HCT116 (cell line): ENCODE results near the gene ITPK1. TPM values are rescaled to one million over a fixed set of nuclear protein-coding genes. Genes with fewer than 3 reads are reported as not detected.

Source experiments
- ATAC-seq: fragments of 200-7000 bp; cut with Tn5 transposase; 2 replicates; pipeline ENCODE4 v1.9.1; 2020; ENCODE audit warnings: mild to moderate bottlenecking, moderate library complexity
- BruUV-seq: library from RNA; stranded (reverse); fragments of 400-500 nt; replicated peaks from 2 replicates; lab custom pipeline; 2021; lab: Mats Ljungman, UMichigan
- CTCF ChIA-PET: fragments of 300-600 bp; sonication (Branson Sonifier 250); formaldehyde crosslinking; loops from one replicate; lab custom pipeline; 2021; ENCODE audit warnings: antibody characterized with exemption; lab: Charles Lee
- POLR2A ChIA-PET: fragments of 300-600, 350-600 bp; sonication (Branson Sonifier 250); formaldehyde crosslinking; loops from one replicate; lab custom pipeline; 2021; ENCODE audit warnings: antibody characterized with exemption; lab: Charles Lee
- RAD21 ChIA-PET, 2 experiments: fragments of 300-600 bp; sonication (Branson Sonifier 250); formaldehyde crosslinking; loops; one replicate each; lab custom pipeline; 2023; ENCODE audit warnings: low total read pairs in 2 of 2; ENCODE audit not compliant: uncharacterized antibody in 2 of 2, unreplicated experiment in 2 of 2, low non-redundant PET in 1 of 2; lab: Charles Lee
- DNase-seq: peaks from one replicate; pipeline ENCODE4 v3.0.0-alpha.2; 2010; ENCODE audit warnings: low read depth, low spot score
- H2AFZ ChIP-seq: fragments of 200-600 bp; shearing (Covaris generic), sonication (generic); 2 replicates; pipeline ENCODE4 v1.6.1; 2017; ENCODE audit warnings: low read depth, mixed run types, mixed read lengths, antibody characterized with exemption, low read length; ENCODE audit not compliant: poor library complexity, severe bottlenecking
- H3K27ac ChIP-seq: 2 replicates; pipeline ENCODE4 v1.5.1; 2012; ENCODE audit warnings: low read depth, low read length
- H3K27me3 ChIP-seq: fragments of 200-600 bp; sonication (generic); 2 replicates; pipeline ENCODE4 v1.6.1; 2016; ENCODE audit warnings: mixed run types, low read length, mixed read lengths; ENCODE audit not compliant: insufficient read depth
- H3K36me3 ChIP-seq, 2 experiments: fragments of 200-500 bp in 1 of 2; fragments of 200-600 bp in 1 of 2; sonication (Bioruptor generic) in 1 of 2; sonication (generic) in 1 of 2; 2 replicates each; pipeline versions ENCODE4 v1.5.1 to v1.6.1; 2014 to 2016; ENCODE audit warnings: low read length in 2 of 2, inconsistent platforms in 1 of 2, mixed read lengths in 1 of 2, mixed run types in 1 of 2; ENCODE audit not compliant: insufficient read depth in 2 of 2, control insufficient read depth in 1 of 2
- H3K4me1 ChIP-seq, 2 experiments: fragments of 200-600 bp in 1 of 2; sonication (generic) in 1 of 2; 2 replicates each; pipeline versions ENCODE4 v1.5.1 to v1.6.1; 2012 to 2017; ENCODE audit warnings: low read length in 2 of 2, inconsistent platforms in 1 of 2, mild to moderate bottlenecking in 1 of 2, mixed read lengths in 1 of 2, mixed run types in 1 of 2, moderate library complexity in 1 of 2; ENCODE audit not compliant: insufficient read depth in 2 of 2, control insufficient read depth in 1 of 2
- H3K4me2 ChIP-seq: fragments of 200-600 bp; sonication (generic); 2 replicates; pipeline ENCODE4 v1.6.1; 2017; ENCODE audit warnings: mixed run types, low read length, mixed read lengths
- H3K4me3 ChIP-seq, 2 experiments: fragments of 200-600 bp in 1 of 2; sonication (generic) in 1 of 2; replicated peaks in 1 of 2; 2 replicates each; pipeline ENCODE4 v1.5.1; 2011 to 2016; ENCODE audit warnings: low read length in 2 of 2, control low read depth in 1 of 2, low read depth in 1 of 2, mild to moderate bottlenecking in 1 of 2, mixed read lengths in 1 of 2, mixed run types in 1 of 2
- H3K79me2 ChIP-seq: fragments of 200-600 bp; sonication (generic); 2 replicates; pipeline ENCODE4 v1.6.1; 2017; ENCODE audit warnings: mild to moderate bottlenecking, mixed run types, low read length, moderate library complexity, mixed read lengths; ENCODE audit not compliant: insufficient read depth
- H3K9ac ChIP-seq: fragments of 200-600 bp; sonication (generic); 2 replicates; pipeline ENCODE4 v1.6.1; 2016; ENCODE audit warnings: low read length, mixed read lengths
- H3K9me2 ChIP-seq: fragments of 200-600 bp; sonication (generic), shearing (Covaris generic); 2 replicates; pipeline ENCODE4 v1.6.1; 2017; ENCODE audit warnings: mixed run types, mild to moderate bottlenecking, moderate library complexity; ENCODE audit not compliant: insufficient read depth
- H3K9me3 ChIP-seq, 2 experiments: fragments of 200-500 bp in 1 of 2; fragments of 200-600 bp in 1 of 2; sonication (Bioruptor generic) in 1 of 2; sonication (generic) in 1 of 2; 2 replicates each; pipeline ENCODE4 v1.6.1; 2014 to 2017; ENCODE audit warnings: low read length in 2 of 2, mixed read lengths in 2 of 2, inconsistent platforms in 1 of 2, low read depth in 1 of 2, mild to moderate bottlenecking in 1 of 2, mixed run types in 1 of 2, moderate library complexity in 1 of 2; ENCODE audit not compliant: control insufficient read depth in 1 of 2, insufficient read depth in 1 of 2
- H4K20me1 ChIP-seq: fragments of 200-600 bp; sonication (generic), shearing (Covaris generic); 2 replicates; pipeline ENCODE4 v1.6.1; 2017; ENCODE audit warnings: mixed run types, mild to moderate bottlenecking, moderate library complexity; ENCODE audit not compliant: insufficient read depth
- CEBPB ChIP-seq: IDR thresholded peaks from 2 replicates; pipeline ENCODE4 v1.6.1; 2012; ENCODE audit warnings: low read depth
- ELF1 ChIP-seq: IDR thresholded peaks from 2 replicates; pipeline ENCODE4 v1.6.1; 2012; ENCODE audit warnings: low read depth, borderline replicate concordance
- EZH2 ChIP-seq: fragments of 200-600 bp; sonication (generic); IDR thresholded peaks from 2 replicates; pipeline ENCODE4 v1.6.1; 2017; ENCODE audit warnings: antibody characterized with exemption, mixed run types
- EZH2phosphoT487 ChIP-seq: fragments of 200-600 bp; IDR thresholded peaks from 2 replicates; pipeline ENCODE4 v1.6.1; 2018; ENCODE audit warnings: antibody characterized with exemption, borderline replicate concordance
- POLR2A ChIP-seq: IDR thresholded peaks from 2 replicates; pipeline ENCODE4 v1.7.0; 2011; ENCODE audit warnings: borderline replicate concordance; ENCODE audit not compliant: insufficient read depth, insufficient read length; ENCODE audit errors: extremely low read depth
- POLR2AphosphoS5 ChIP-seq: IDR thresholded peaks from 2 replicates; pipeline ENCODE4 v1.6.1; 2011; ENCODE audit warnings: mild to moderate bottlenecking, low read depth, low read length, moderate library complexity
- SIN3A ChIP-seq: IDR thresholded peaks from 2 replicates; pipeline ENCODE4 v1.6.1; 2012; ENCODE audit warnings: low read depth
- SRF ChIP-seq: IDR thresholded peaks from 2 replicates; pipeline ENCODE4 v1.6.1; 2012; ENCODE audit warnings: low read depth
- TCF7L2 ChIP-seq: IDR thresholded peaks from 2 replicates; pipeline ENCODE4 v1.7.0; 2011; ENCODE audit warnings: borderline replicate concordance, inconsistent platforms; ENCODE audit not compliant: insufficient read depth, insufficient read length; ENCODE audit errors: extremely low read depth
- ZNF274 ChIP-seq: fragments of 200-500 bp; sonication (Bioruptor generic); IDR thresholded peaks from 2 replicates; pipeline ENCODE4 v1.6.1; 2014; ENCODE audit warnings: mild to moderate bottlenecking, low read depth, low read length, inconsistent platforms
- intact Hi-C: fragments of 100-400 bp; cut with micrococcal nuclease; formaldehyde crosslinking; loops from 2 replicates; pipeline ENCODE4 v1.10.0; 2022
- total RNA-seq: library from RNA; stranded (reverse); gene quantifications from one replicate; pipeline ENCODE4 v1.2.1, GENCODE V29; 2021; ENCODE audit not compliant: unreplicated experiment
- TF ChIP-seq, protein P1 (sequence below): IDR thresholded peaks from 2 replicates; pipeline ENCODE4 v1.6.1; 2012
- TF ChIP-seq, protein P2 (sequence below): IDR thresholded peaks from 2 replicates; pipeline ENCODE4 v1.6.1; 2011; ENCODE audit warnings: mild to moderate bottlenecking, low read length, moderate library complexity; ENCODE audit not compliant: insufficient replicate concordance; ENCODE audit errors: extremely low read depth
- TF ChIP-seq, protein P3 (sequence below), 3 experiments: fragments of 200-600 bp in 1 of 3; sonication (generic) in 1 of 3; IDR thresholded peaks in 2 of 3; conservative IDR thresholded peaks in 1 of 3; 2 replicates each; pipeline ENCODE4 v1.5.1; 2012 to 2017; ENCODE audit warnings: low read depth in 2 of 3, low read length in 2 of 3, antibody characterized with exemption in 1 of 3, borderline replicate concordance in 1 of 3, control low read depth in 1 of 3, mild to moderate bottlenecking in 1 of 3, mixed read lengths in 1 of 3, mixed run types in 1 of 3, moderate library complexity in 1 of 3; ENCODE audit not compliant: insufficient read depth in 1 of 3
- TF ChIP-seq, protein P4 (sequence below): IDR thresholded peaks from 2 replicates; pipeline ENCODE4 v1.6.1; 2012

Gene ITPK1
- total RNA-seq, 1 experiment from 2014 or later = 70.2 TPM

DNA sequence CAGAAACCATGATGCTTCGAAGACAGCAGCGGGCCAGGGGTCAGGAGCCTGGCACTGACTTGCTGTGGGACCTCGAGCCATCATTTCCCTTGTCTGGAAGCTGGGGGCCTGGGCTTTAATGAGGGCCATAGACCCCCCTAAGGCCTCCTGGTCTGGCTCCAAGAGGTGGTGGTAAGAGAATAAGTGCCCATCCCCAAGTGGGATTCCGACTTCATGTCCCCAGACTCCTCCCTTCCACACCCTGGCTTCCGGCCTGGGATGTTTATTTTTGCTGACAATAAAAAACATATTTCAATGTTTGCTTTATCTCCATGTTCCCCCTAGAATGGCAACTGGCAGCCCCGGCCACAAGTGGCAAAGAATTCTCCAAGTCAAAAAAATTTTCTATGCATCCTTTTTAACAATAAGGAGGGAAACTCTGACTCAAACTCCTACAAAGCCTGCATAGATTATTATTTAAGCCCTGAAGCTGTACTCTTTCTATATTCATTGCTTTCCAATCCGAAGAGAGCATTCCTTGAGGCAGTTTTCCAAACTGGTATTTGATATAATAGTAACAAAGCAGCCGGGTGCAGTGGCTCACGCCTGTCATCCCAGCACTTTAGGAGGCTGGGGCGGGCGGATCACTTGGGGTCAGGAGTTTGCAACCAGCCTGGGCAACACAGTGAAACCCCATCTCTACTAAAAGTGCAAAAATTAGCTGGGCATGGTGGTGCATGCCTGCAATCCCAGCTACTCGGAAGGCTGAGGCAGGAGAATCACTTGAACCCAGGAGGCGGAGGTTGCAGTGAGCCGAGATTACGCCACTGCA, 84.0 kb downstream of the ITPK1 start:
- peaks cover 21 to 36% of the 10 kb centered on the region in 2 experiments for H3K4me1 ChIP-seq

More for the DNA sequence above, 84.0 kb downstream of the ITPK1 start:
- H3K27ac ChIP-seq = no peak overlapping the region
- POLR2A ChIA-PET = no interaction called here
- ATAC-seq (no peak), DNase-seq (no peak)
- no peaks in the 10 kb centered on the region for H3K36me3 ChIP-seq
- CTCF ChIA-PET = no interaction called here
- no peak overlapping the region for H3K4me3 ChIP-seq
- no peaks in the 10 kb centered on the region for H3K9me2 ChIP-seq
- RAD21 ChIA-PET = no interaction called here
- intact Hi-C loops = no loop called here
- H3K27me3 ChIP-seq = no peaks in the 10 kb centered on the region
- no peak overlapping the region for H2AFZ ChIP-seq
- TF ChIP-seq POLR2AphosphoS5 (no peak), CEBPB (no peak), EZH2 (no peak), SIN3A (no peak), SRF (no peak), ELF1 (no peak), TCF7L2 (no peak), ZNF274 (no peak), EZH2phosphoT487 (no peak), POLR2A (no peak)
- TF ChIP-seq, protein P1, sequence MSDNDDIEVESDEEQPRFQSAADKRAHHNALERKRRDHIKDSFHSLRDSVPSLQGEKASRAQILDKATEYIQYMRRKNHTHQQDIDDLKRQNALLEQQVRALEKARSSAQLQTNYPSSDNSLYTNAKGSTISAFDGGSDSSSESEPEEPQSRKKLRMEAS = no peak
- TF ChIP-seq, protein P2, sequence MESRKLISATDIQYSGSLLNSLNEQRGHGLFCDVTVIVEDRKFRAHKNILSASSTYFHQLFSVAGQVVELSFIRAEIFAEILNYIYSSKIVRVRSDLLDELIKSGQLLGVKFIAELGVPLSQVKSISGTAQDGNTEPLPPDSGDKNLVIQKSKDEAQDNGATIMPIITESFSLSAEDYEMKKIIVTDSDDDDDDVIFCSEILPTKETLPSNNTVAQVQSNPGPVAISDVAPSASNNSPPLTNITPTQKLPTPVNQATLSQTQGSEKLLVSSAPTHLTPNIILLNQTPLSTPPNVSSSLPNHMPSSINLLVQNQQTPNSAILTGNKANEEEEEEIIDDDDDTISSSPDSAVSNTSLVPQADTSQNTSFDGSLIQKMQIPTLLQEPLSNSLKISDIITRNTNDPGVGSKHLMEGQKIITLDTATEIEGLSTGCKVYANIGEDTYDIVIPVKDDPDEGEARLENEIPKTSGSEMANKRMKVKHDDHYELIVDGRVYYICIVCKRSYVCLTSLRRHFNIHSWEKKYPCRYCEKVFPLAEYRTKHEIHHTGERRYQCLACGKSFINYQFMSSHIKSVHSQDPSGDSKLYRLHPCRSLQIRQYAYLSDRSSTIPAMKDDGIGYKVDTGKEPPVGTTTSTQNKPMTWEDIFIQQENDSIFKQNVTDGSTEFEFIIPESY = no peak
- TF ChIP-seq, protein P3, sequence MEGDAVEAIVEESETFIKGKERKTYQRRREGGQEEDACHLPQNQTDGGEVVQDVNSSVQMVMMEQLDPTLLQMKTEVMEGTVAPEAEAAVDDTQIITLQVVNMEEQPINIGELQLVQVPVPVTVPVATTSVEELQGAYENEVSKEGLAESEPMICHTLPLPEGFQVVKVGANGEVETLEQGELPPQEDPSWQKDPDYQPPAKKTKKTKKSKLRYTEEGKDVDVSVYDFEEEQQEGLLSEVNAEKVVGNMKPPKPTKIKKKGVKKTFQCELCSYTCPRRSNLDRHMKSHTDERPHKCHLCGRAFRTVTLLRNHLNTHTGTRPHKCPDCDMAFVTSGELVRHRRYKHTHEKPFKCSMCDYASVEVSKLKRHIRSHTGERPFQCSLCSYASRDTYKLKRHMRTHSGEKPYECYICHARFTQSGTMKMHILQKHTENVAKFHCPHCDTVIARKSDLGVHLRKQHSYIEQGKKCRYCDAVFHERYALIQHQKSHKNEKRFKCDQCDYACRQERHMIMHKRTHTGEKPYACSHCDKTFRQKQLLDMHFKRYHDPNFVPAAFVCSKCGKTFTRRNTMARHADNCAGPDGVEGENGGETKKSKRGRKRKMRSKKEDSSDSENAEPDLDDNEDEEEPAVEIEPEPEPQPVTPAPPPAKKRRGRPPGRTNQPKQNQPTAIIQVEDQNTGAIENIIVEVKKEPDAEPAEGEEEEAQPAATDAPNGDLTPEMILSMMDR (IDR thresholded peaks at IDR 0.05 in 2 of 3, conservative IDR thresholded peaks at IDR 0.05 in 1 of 3; ENCODE audit: borderline replicate concordance in 1 of 3, insufficient read depth in 1 of 3, low read depth in 2 of 3, low read length in 2 of 3) = no peak
- TF ChIP-seq, protein P4, sequence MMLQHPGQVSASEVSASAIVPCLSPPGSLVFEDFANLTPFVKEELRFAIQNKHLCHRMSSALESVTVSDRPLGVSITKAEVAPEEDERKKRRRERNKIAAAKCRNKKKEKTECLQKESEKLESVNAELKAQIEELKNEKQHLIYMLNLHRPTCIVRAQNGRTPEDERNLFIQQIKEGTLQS = no peak
- no peak overlapping the region for H3K4me2 ChIP-seq
- H4K20me1 ChIP-seq = no peaks in the 10 kb centered on the region
- no peaks in the 10 kb centered on the region for H3K9me3 ChIP-seq
- H3K9ac ChIP-seq = no peak overlapping the region
- peaks cover 11% of the 10 kb centered on the region; the same call in 1 of the 2 replicates for H3K79me2 ChIP-seq
- no TSS peak for BruUV-seq
